IMR-90 (cell line): ENCODE data around the gene POLR1D. TPM values are rescaled to one million over a fixed set of nuclear protein-coding genes. Genes with fewer than 3 reads are reported as not detected.

ENCODE experiments used
- ATAC-seq: fragments of 200-7000 bp; cut with Tn5 transposase; 2 replicates; pipeline ENCODE4 v1.9.1; 2020; ENCODE audit warnings: low read depth, mild to moderate bottlenecking, moderate library complexity
- BruUV-seq: library from RNA; stranded (reverse); fragments of 400-500 nt; replicated peaks from 2 replicates; lab custom pipeline; 2021; lab: Mats Ljungman, UMichigan
- CTCF ChIA-PET: fragments of 300-600 bp; formaldehyde crosslinking; extraction: SDS; loops from one replicate; lab custom pipeline; 2021; ENCODE audit warnings: antibody characterized with exemption; lab: Yijun Ruan, JAX
- POLR2A ChIA-PET: fragments of 300-600 bp; sonication (Branson Sonifier 250); formaldehyde crosslinking; loops from one replicate; lab custom pipeline; 2022; ENCODE audit warnings: antibody characterized with exemption; ENCODE audit not compliant: unreplicated experiment; lab: Charles Lee
- DNase-seq: peaks from one replicate; pipeline ENCODE4 v3.0.0; 2013
- H2AFZ ChIP-seq: replicated peaks from 2 replicates; pipeline ENCODE3; 2013; ENCODE audit warnings: low read length, mild to moderate bottlenecking; ENCODE audit not compliant: poor library complexity
- H2AK5ac ChIP-seq: 2 replicates; pipeline ENCODE4 v1.6.1; 2013; ENCODE audit warnings: low read depth, low read length, inconsistent platforms
- H2AK9ac ChIP-seq: replicated peaks from 2 replicates; pipeline ENCODE3; 2013; ENCODE audit warnings: mild to moderate bottlenecking, low read depth, low read length, moderate library complexity; ENCODE audit not compliant: poor library complexity
- H2BK120ac ChIP-seq: 2 replicates; pipeline ENCODE4 v1.6.1; 2013; ENCODE audit warnings: low read depth, low read length, inconsistent platforms
- H2BK15ac ChIP-seq: 3 replicates; pipeline ENCODE4 v1.6.1; 2013; ENCODE audit warnings: low read depth, low read length, inconsistent platforms
- H2BK20ac ChIP-seq: 2 replicates; pipeline ENCODE4 v1.6.1; 2013; ENCODE audit warnings: low read depth, mild to moderate bottlenecking, inconsistent platforms, low read length, moderate library complexity
- H2BK5ac ChIP-seq: 2 replicates; pipeline ENCODE4 v1.6.1; 2013; ENCODE audit warnings: mild to moderate bottlenecking, low read depth, low read length, inconsistent platforms; ENCODE audit not compliant: poor library complexity, severe bottlenecking
- H3K14ac ChIP-seq: replicated peaks from 2 replicates; pipeline ENCODE4 v1.6.1; 2013; ENCODE audit warnings: low read depth, low read length, inconsistent platforms
- H3K18ac ChIP-seq: 2 replicates; pipeline ENCODE4 v1.6.1; 2013; ENCODE audit warnings: low read depth, low read length, control low read depth
- H3K23ac ChIP-seq: 2 replicates; pipeline ENCODE4 v1.6.1; 2013; ENCODE audit warnings: low read depth, low read length, inconsistent platforms
- H3K27ac ChIP-seq: 2 replicates; pipeline ENCODE4 v1.5.1; 2013; ENCODE audit warnings: mild to moderate bottlenecking, control low read depth, low read length; ENCODE audit not compliant: insufficient read depth
- H3K27me3 ChIP-seq: 2 replicates; pipeline ENCODE4 v1.6.1; 2013; ENCODE audit warnings: low read length; ENCODE audit not compliant: control insufficient read depth, insufficient read depth
- H3K36me3 ChIP-seq: 2 replicates; pipeline ENCODE4 v1.6.1; 2013; ENCODE audit warnings: low read length, mixed read lengths; ENCODE audit not compliant: control insufficient read depth, insufficient read depth
- H3K4ac ChIP-seq: 2 replicates; pipeline ENCODE4 v1.6.1; 2013; ENCODE audit warnings: low read depth, low read length, inconsistent platforms
- H3K4me1 ChIP-seq: 2 replicates; pipeline ENCODE4 v1.6.1; 2013; ENCODE audit warnings: low read length, mixed read lengths; ENCODE audit not compliant: control insufficient read depth, insufficient read depth
- H3K4me2 ChIP-seq: 2 replicates; pipeline ENCODE4 v1.6.1; 2013; ENCODE audit warnings: low read depth, mild to moderate bottlenecking, control low read depth, low read length, moderate library complexity
- H3K4me3 ChIP-seq: 2 replicates; pipeline ENCODE4 v1.5.1; 2013; ENCODE audit warnings: low read depth, mild to moderate bottlenecking, control low read depth, low read length, moderate library complexity; ENCODE audit not compliant: insufficient read depth
- H3K56ac ChIP-seq: 2 replicates; pipeline ENCODE4 v1.6.1; 2013; ENCODE audit warnings: low read length, inconsistent platforms; ENCODE audit not compliant: insufficient read depth; ENCODE audit errors: extremely low read depth
- H3K79me1 ChIP-seq, 2 experiments: 2 replicates each; pipeline ENCODE4 v1.6.1; 2013; ENCODE audit warnings: low read length in 2 of 2, inconsistent platforms in 1 of 2, low read depth in 1 of 2
- H3K9ac ChIP-seq: 2 replicates; pipeline ENCODE4 v1.6.1; 2013; ENCODE audit warnings: low read depth, low read length, control low read depth
- H3K9me1 ChIP-seq: 2 replicates; pipeline ENCODE4 v1.6.1; 2013; ENCODE audit warnings: low read length, inconsistent platforms; ENCODE audit not compliant: insufficient read depth
- H3K9me3 ChIP-seq: 2 replicates; pipeline ENCODE4 v1.6.1; 2013; ENCODE audit warnings: low read length; ENCODE audit not compliant: control insufficient read depth, insufficient read depth
- H4K20me1 ChIP-seq: 2 replicates; pipeline ENCODE4 v1.6.1; 2013; ENCODE audit warnings: low read length, inconsistent platforms; ENCODE audit not compliant: insufficient read depth
- H4K5ac ChIP-seq: 2 replicates; pipeline ENCODE4 v1.6.1; 2013; ENCODE audit warnings: mild to moderate bottlenecking, low read depth, low read length, control low read depth
- H4K8ac ChIP-seq, 2 experiments: 2 replicates each; pipeline ENCODE4 v1.6.1; 2013; ENCODE audit warnings: low read depth in 2 of 2, low read length in 2 of 2, control low read depth in 1 of 2, inconsistent platforms in 1 of 2
- H4K91ac ChIP-seq: 2 replicates; pipeline ENCODE4 v1.6.1; 2013; ENCODE audit warnings: low read depth, low read length, inconsistent platforms; ENCODE audit not compliant: insufficient read depth
- BHLHE40 ChIP-seq: fragments of 150-350 bp; IDR thresholded peaks from 2 replicates; pipeline ENCODE4 v1.6.1; 2016; ENCODE audit warnings: mild to moderate bottlenecking, low read depth, low read length
- MXI1 ChIP-seq: IDR thresholded peaks from 2 replicates; pipeline ENCODE4 v1.6.1; 2012; ENCODE audit warnings: low read depth, mild to moderate bottlenecking, low read length, moderate library complexity, borderline replicate concordance
- NFE2L2 ChIP-seq: fragments of 150-350 bp; IDR thresholded peaks from 2 replicates; pipeline ENCODE4 v1.6.1; 2016; ENCODE audit warnings: low read depth, mild to moderate bottlenecking, low read length
- RAD21 ChIP-seq: IDR thresholded peaks from 2 replicates; pipeline ENCODE4 v1.6.1; 2012; ENCODE audit warnings: low read length, improper control_type of control experiment
- RCOR1 ChIP-seq: IDR thresholded peaks from 2 replicates; pipeline ENCODE4 v1.6.1; 2012; ENCODE audit warnings: mild to moderate bottlenecking, low read length, improper control_type of control experiment; ENCODE audit not compliant: insufficient replicate concordance
- WGBS, 2 experiments: methylation state at CpG; one replicate each; pipeline versions ENCODE4 v1.1.5 to v1.1.7; 2013; ENCODE audit warnings: missing lambda C conversion rate in 2 of 2; ENCODE audit not compliant: insufficient read length in 1 of 2; ENCODE audit errors: extremely low coverage in 2 of 2; 5-methylcytosine and 5-hydroxymethylcytosine counted together
- dilution Hi-C: fragments of 300-500 bp; cut with HindIII; formaldehyde crosslinking; loops from one replicate; pipeline ENCODE4 v1.14.3; 2018; ENCODE audit warnings: low sequenced_read_pairs; ENCODE audit not compliant: unreplicated experiment
- in situ Hi-C: fragments of 300-500 bp; cut with MboI; formaldehyde crosslinking; loops from 3 replicates; pipeline ENCODE4 v1.14.3; 2019; ENCODE audit warnings: low sequenced_read_pairs, inconsistent platforms, mixed read lengths
- intact Hi-C: fragments of 100-400 bp; cut with micrococcal nuclease; formaldehyde crosslinking; loops from 2 replicates; pipeline ENCODE4 v1.10.0; 2022
- polyA plus RNA-seq, 3 experiments: library from polyadenylated mRNA; depleted of rRNA; stranded (reverse); fragments of >200 nt; gene quantifications; 2 replicates each; pipeline ENCODE4 v1.2.3, GENCODE V29; 2012; ENCODE audit warnings: low replicate concordance in 1 of 3
- total RNA-seq: library from RNA; depleted of rRNA; stranded (reverse); fragments of >200 nt; gene quantifications from 2 replicates; pipeline ENCODE4 v1.2.3, GENCODE V29; 2012
- TF ChIP-seq, protein P1 (sequence below): fragments of 150-350 bp; IDR thresholded peaks from 2 replicates; pipeline ENCODE4 v1.6.1; 2017; ENCODE audit warnings: mild to moderate bottlenecking, antibody characterized with exemption, low read length, low read depth

The POLR1D gene
- total and polyA plus RNA-seq, 2 of the 4 experiments (the other 2 are of a cell fraction) = 65.4 to 110 TPM

DNA sequence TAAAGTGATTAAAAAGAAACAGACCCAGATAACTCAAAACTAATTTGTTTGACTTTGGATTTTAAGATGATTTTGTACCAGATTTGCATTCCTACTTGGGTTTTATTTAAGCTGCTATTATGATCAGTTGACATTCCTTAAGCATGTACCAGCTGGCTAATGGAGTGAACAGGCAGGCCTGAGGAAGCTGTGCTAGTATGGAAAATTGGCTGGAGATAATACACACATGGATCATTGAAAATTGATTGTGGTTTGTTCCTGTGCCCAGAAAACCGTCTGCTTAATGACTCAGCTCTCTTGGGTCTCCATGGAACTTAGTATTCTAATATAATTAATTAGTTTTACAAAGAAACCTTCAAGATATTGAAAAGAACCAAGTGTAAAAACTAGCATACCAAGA lies 22.6 kb downstream of the POLR1D start:
- CTCF ChIA-PET = no interaction called here
- POLR2A ChIA-PET = interaction anchor here (0.6 kb wide), 1 partner anchor 287 kb away, joined by 5 read pairs; no protein-coding TSS in a partner anchor
- Histone ChIP-seq H3K4me2 (no peak overlapping the region; the same call in 1 of the 2 replicates), H3K18ac (no peak overlapping the region), H2BK120ac (no peak overlapping the region), H2AK9ac (no peak overlapping the region), H3K27ac (no peak overlapping the region), H3K9me3 (no peaks in the 10 kb centered on the region), H4K5ac (no peak overlapping the region), H3K36me3 (peaks cover 6% of the 10 kb centered on the region; the same call in 1 of the 2 replicates), H3K4me3 (no peak overlapping the region), H2BK5ac (no peak overlapping the region), H4K91ac (no peak overlapping the region), H2BK20ac (no peak overlapping the region), H4K8ac (no peak overlapping the region), H3K56ac (no peak overlapping the region), H4K20me1 (peaks cover 16% of the 10 kb centered on the region; the same call in 1 of the 2 replicates), H3K9me1 (peaks cover 3% of the 10 kb centered on the region; the same call in 1 of the 2 replicates), H3K14ac (no peak overlapping the region), H2AK5ac (no peak overlapping the region), H3K9ac (no peak overlapping the region), H3K4me1 (peaks cover 6% of the 10 kb centered on the region), H3K27me3 (no peaks in the 10 kb centered on the region), H2AFZ (no peak overlapping the region), H3K4ac (no peak overlapping the region), H2BK15ac (no peak overlapping the region), H3K23ac (no peak overlapping the region), H3K79me1 (peaks cover 27 to 35% of the 10 kb centered on the region in 2 experiments)
- dilution Hi-C loops = no loop called here
- DNase-seq (peak; percentile 92), ATAC-seq (peak; percentile 97)
- no CpG with 5 or more reads among the region's 1 CpG for WGBS, 2 experiments
- in situ Hi-C loops = no loop called here
- TF ChIP-seq, protein P1, sequence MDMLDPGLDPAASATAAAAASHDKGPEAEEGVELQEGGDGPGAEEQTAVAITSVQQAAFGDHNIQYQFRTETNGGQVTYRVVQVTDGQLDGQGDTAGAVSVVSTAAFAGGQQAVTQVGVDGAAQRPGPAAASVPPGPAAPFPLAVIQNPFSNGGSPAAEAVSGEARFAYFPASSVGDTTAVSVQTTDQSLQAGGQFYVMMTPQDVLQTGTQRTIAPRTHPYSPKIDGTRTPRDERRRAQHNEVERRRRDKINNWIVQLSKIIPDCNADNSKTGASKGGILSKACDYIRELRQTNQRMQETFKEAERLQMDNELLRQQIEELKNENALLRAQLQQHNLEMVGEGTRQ = no peak
- TF ChIP-seq NFE2L2 (peak; percentile 48; the same call in 1 of the 2 replicates), MXI1 (0 out of 2 replicates have a peak, but pooled peaks have one; percentile 19), BHLHE40 (no peak), RCOR1 (no peak), RAD21 (no peak)
- BruUV-seq = no TSS peak
- intact Hi-C loops = no loop called here
